Activated CD4-positive, alpha-beta T cell treated with anti-CD3 and anti-CD28 coated beads, Interleukin-2, amount 10 ng/mL, durations not matched to agents 7 days and 5 days (primary cell): ENCODE measurements around the gene SPRED2. TPM values are rescaled to one million over a fixed set of nuclear protein-coding genes. Genes with fewer than 3 reads are reported as not detected.

ENCODE experiments used
- CTCF ChIA-PET: fragments of 350-600 bp; sonication (Branson Sonifier 250); formaldehyde crosslinking; loops from one replicate; lab custom pipeline; 2021; ENCODE audit warnings: antibody characterized with exemption; lab: Charles Lee
- POLR2A ChIA-PET: fragments of 350-600 bp; sonication (Branson Sonifier 250); formaldehyde crosslinking; loops from one replicate; lab custom pipeline; 2021; ENCODE audit warnings: antibody characterized with exemption; lab: Charles Lee
- DNase-seq: peaks from one replicate; pipeline ENCODE4 v3.0.0-alpha.2; 2020
- H3K27ac Mint-ChIP-seq: one replicate; pipeline ENCODE4 v1.8.0; 2021; ENCODE audit warnings: mild to moderate bottlenecking, moderate library complexity, mixed read lengths
- H3K27me3 Mint-ChIP-seq: one replicate; pipeline ENCODE4 v1.8.0; 2021; ENCODE audit warnings: mixed read lengths
- H3K36me3 Mint-ChIP-seq: one replicate; pipeline ENCODE4 v1.8.0; 2021; ENCODE audit warnings: low read depth, mixed read lengths
- H3K4me1 Mint-ChIP-seq: one replicate; pipeline ENCODE4 v1.8.0; 2021; ENCODE audit warnings: mixed read lengths
- H3K4me3 Mint-ChIP-seq: one replicate; pipeline ENCODE4 v1.8.0; 2021; ENCODE audit warnings: mild to moderate bottlenecking, moderate library complexity, mixed read lengths
- H3K9me3 Mint-ChIP-seq: one replicate; pipeline ENCODE4 v1.8.0; 2021; ENCODE audit warnings: mixed read lengths
- total RNA-seq, 2 experiments: library from RNA; stranded (reverse); gene quantifications; one replicate each; pipeline ENCODE4 v1.2.3, GENCODE V29; 2021

SPRED2 gene
- total RNA-seq, 2 experiments from 2014 or later, result 6.2 to 8.1 TPM

DNA sequence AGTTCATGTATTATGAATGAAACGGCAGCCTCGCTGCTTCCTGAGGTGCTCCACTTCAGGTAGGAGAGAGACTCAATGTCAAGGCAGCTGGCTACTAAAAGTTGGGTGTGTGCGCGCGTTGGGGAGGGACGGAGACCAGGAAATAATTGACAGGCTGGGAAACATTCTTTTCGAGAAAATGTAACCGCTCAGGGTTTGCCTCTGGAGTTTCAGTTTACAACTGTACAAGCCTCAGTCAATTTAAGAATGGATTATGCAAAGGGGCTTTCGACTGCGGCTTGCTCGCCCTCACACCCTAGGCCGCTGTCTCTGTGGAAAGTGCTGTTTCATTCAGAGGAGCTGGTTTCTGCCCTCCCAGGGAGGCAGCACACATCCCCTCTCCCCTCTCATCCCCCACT, 4.4 kb upstream of the SPRED2 start:
- Mint-ChIP-seq H3K4me3 (peak overlapping the region; percentile 80), H3K27me3 (peaks cover 55% of the 10 kb centered on the region), H3K9me3 (no peaks in the 10 kb centered on the region), H3K36me3 (no peaks in the 10 kb centered on the region), H3K4me1 (peaks cover 18% of the 10 kb centered on the region), H3K27ac (no peak overlapping the region)
- DNase-seq, result peak; percentile 32
- POLR2A ChIA-PET, result no interaction called here
- CTCF ChIA-PET, result interaction anchor here (0.6 to 1.9 kb wide), 4 partner anchors 20 to 481 kb away, joined by 3 to 5 read pairs (median 4); no protein-coding TSS in a partner anchor

DNA sequence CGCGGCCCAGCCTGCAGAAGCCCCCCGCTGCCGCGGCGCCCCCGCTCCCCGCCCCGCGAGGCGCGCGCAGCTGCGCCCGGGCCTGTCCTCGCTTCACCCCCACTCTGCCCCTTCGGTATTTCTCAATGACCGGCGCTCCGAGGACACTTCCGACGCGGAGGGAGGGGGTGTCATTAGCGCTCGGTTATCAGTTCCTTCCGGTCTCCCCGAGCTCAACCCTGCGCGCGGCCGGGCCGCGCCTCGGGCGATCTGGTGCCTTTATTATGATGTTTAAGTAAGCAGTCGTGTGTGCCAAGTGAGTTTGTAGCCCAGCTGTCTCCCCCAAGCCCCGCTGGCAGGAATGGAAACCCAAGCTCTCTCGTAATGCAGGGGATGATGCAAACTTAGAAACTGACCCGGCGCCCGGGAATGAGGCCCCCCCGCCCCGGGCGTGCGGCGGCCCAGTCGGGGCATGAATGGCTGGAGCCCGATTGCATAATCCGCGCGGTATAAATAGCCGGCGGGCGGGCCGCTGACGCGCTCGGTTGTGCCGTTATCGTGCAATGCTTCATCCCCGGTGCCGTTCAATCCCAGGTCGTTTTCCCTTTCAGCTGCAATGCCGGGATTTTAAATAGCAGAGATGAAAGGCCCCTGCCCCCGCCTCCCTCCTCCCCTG, 3.9 kb upstream of the SPRED2 start:
- Mint-ChIP-seq H3K4me1 (peaks cover 19% of the 10 kb centered on the region), H3K9me3 (no peaks in the 10 kb centered on the region), H3K4me3 (peak overlapping the region; percentile 80), H3K27ac (peak overlapping the region; percentile 78), H3K36me3 (no peaks in the 10 kb centered on the region), H3K27me3 (peaks cover 53% of the 10 kb centered on the region)
- ChIA-PET CTCF (interaction anchor here (1.2 to 1.9 kb wide), 3 partner anchors 19 to 267 kb away, joined by 3 to 5 read pairs (median 3); no protein-coding TSS in a partner anchor), POLR2A (no interaction called here)
- peak; percentile 36 for DNase-seq

DNA sequence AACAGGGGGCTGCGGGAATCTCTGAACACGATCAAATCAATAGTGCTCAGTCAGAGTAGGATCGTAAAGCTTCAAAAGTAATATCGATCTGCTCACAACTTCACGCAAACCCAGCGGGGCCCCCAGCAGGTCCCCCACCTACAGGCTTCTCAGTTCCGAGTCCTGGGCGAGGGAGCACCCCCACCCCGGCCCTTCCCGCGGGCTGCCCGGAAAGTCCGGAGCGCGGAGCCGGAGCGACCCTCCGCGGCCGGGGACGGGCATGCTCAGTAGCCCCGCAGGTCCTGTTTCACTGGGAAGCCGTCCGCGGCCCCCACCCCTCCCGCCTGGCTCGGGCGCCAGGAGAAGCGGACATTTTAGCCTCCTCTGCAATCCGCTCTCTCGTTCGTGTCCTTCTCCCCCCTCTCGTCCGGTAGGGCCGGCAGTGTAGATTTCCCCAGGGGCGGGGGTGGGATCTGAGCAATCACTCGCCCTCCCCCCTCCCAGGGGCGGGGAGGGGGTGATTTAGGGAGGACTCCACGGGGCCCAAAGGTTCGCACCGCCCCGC, 3.3 kb upstream of the SPRED2 start:
- Mint-ChIP-seq H3K4me3 (peak overlapping the region; percentile 80), H3K36me3 (no peaks in the 10 kb centered on the region), H3K4me1 (peaks cover 20% of the 10 kb centered on the region), H3K27me3 (peaks cover 53% of the 10 kb centered on the region), H3K9me3 (no peaks in the 10 kb centered on the region), H3K27ac (no peak overlapping the region)
- peak; percentile 29 for DNase-seq
- CTCF ChIA-PET, result interaction anchor here (0.6 to 1.9 kb wide), 4 partner anchors 15 to 139 kb away, joined by 3 to 6 read pairs (median 3); no protein-coding TSS in a partner anchor
- POLR2A ChIA-PET, result no interaction called here

DNA sequence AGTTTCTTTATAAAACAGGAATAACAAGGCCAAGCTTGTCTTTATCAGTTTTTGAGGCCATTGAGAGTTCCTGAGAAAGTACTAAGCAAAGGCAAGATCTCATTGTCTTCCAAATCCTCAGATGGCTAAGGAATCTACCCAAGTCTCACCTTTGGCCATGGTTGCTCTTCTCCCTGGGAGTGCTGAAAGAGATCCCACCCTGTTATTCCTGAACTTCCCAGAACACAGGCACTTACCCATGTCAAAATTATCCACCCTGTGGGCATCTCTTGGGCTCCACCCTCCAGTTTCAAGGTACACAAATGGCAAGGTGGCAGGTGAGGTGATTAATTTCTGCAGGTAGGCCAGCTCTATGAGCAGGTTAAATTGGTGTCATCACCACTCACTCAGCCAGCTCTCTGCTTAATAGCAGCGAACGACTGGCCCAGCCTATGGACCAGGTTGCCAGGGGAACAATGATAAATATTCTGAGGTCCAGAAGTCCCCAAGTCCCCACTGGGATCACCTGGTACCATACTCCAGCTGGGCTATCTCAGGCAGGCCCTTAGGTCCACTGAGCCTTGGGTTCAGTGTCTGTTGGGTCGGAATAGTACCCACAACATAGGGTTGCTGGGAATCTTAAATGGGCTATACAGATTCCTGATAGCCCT, 2.3 kb upstream of the SPRED2 start:
- Mint-ChIP-seq H3K4me3 (peak overlapping the region; percentile 56), H3K27me3 (peaks cover 52% of the 10 kb centered on the region), H3K36me3 (no peaks in the 10 kb centered on the region), H3K9me3 (no peaks in the 10 kb centered on the region), H3K27ac (peak overlapping the region; percentile 19), H3K4me1 (peaks cover 27% of the 10 kb centered on the region)
- ChIA-PET CTCF (interaction anchor here (0.6 to 1.2 kb wide), 4 partner anchors 14 to 138 kb away, joined by 3 to 6 read pairs (median 3); no protein-coding TSS in a partner anchor), POLR2A (no interaction called here)
- no peak for DNase-seq

DNA sequence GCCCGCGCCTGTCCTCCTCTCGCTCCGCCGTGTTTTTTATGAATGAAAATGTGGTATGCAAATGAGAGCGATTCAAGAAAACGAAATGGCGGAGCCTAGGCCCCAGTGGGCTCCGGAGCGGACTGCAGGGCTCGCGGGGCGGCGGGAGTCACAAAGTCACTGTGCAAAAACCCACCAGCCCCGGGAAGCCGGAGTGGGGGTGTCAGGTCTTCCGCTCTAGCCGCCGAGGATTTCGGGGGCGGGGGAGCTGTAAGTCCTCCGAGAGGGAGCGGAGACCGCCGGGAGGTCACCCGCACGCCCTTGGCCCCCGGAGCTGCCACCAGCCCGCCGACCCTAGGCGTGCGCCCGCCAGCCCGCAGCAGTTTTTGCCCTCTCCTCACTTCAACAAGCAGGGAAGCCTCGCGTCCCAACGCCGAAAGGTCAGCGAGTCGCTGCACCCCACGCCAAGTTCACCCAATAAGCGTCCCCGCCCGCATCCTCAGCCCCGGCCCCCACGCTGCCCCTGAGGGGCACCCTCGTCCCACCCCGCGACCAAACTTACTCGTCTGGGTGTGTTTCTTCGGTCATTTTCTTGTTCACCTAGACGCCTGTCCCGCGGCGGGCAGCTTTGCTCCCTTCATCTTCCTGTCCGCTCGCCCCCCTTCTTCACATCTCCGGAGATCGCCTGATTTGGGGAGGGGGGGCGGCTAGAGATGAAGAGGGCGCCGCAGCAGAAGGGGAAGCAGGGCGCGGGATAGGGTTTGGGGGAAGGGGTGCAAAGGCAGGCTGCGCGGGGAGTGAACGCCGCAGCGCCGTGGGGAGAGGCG, 775 bp downstream of the SPRED2 start:
- H3K4me1 Mint-ChIP-seq, result peaks cover 29% of the 10 kb centered on the region
- peaks cover 37% of the 10 kb centered on the region for H3K27me3 Mint-ChIP-seq
- peak; percentile 57 for DNase-seq
- POLR2A ChIA-PET, result no interaction called here
- peak overlapping the region; percentile 87 for H3K4me3 Mint-ChIP-seq
- no peaks in the 10 kb centered on the region for H3K9me3 Mint-ChIP-seq
- CTCF ChIA-PET, result interaction anchor here (0.6 kb wide), 1 partner anchor 51 kb away, joined by 3 read pairs; no protein-coding TSS in a partner anchor
- H3K36me3 Mint-ChIP-seq, result peaks cover 4% of the 10 kb centered on the region
- peak overlapping the region; percentile 84 for H3K27ac Mint-ChIP-seq

DNA sequence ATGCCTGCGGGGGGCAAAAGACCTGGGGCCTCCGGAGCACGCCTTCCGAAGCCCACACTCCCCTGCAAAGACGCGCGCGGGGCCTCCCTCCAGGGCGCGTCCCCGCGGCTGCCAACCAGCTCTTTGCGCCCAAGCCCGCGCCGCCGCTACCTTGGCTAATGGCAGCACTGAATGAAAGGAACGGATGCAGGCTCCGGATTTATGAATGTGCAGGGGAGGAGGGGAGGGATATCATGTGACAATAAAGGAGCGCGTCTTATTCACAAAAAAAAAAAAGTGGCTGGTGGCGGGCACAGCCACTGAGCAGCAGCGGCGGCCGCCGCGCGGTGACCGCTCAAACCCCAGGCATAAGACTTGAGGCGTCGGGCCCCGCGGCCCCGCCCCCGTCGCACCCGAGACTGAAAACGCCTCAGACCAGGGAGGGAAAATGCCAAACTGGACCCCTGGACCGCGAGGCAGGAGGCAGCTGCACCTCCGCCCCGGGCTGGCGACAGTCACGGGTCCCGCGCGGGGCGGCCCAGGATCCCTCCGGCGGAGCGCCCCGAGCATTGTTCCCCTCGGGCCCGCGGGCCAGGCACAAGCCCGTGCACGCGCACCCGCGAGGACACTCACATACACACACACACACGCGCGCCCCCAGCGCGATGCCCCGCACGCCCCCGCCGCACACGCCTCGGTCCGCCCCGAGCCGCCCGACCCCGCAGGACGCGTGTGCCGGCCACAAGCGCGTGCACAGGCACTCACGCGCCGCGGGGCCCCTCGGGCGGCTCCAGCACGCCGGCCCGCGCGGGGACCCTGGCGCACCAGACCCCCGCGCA, 1.6 kb downstream of the SPRED2 start:
- Mint-ChIP-seq H3K36me3 (peaks cover 4% of the 10 kb centered on the region), H3K4me3 (peak overlapping the region; percentile 88), H3K27me3 (peaks cover 33% of the 10 kb centered on the region), H3K27ac (peak overlapping the region; percentile 84), H3K9me3 (no peaks in the 10 kb centered on the region), H3K4me1 (peaks cover 24% of the 10 kb centered on the region)
- POLR2A ChIA-PET, result interaction anchor here (0.7 kb wide), 1 partner anchor 158 kb away, joined by 3 read pairs; no protein-coding TSS in a partner anchor
- DNase-seq, result peak; percentile 81
- CTCF ChIA-PET, result interaction anchor here (0.6 to 0.7 kb wide), 2 partner anchors 51 to 69 kb away, joined by 3 read pairs; no protein-coding TSS in a partner anchor

DNA sequence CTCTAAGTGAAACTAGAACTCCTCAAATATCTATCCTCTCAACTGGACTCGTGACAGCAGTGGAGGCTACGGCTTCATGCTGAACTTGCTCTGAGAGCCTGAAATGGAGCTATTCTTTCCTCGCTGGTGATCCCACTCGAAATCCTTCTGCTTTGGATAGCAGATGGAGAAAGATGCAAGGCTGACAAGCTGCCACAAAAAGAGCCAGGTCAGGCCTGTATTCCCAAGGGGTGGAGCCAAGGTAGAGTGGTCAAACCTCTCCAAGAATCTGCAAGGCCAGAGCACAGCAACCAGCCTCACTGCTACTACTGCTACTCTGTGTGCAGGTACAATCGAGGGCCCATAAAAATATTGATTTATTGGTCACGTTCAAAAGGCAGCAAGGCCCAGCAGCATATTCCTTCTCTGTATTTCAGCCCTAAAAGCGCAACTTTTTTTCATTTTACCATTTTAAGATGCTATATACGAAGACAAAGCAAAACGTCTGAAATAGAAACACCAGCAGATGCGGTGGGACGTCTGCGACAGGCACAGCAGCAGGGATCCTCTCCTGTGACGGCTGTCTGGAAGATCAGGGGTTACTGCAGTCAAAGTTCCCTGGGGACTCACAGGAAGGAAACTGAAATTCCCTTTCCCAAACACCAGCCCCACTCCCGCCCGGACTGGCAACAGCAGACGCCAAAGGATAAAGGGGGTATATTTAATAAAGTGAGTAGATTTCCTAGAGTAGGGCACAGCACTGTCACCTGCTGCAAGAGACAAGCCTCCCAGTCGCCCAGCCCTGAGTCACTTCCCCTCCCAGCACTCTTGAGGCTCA, 2.4 kb downstream of the SPRED2 start:
- Mint-ChIP-seq H3K9me3 (no peaks in the 10 kb centered on the region), H3K36me3 (peaks cover 4% of the 10 kb centered on the region), H3K4me3 (peak overlapping the region; percentile 88), H3K27ac (peak overlapping the region; percentile 84), H3K4me1 (peaks cover 20% of the 10 kb centered on the region), H3K27me3 (peaks cover 28% of the 10 kb centered on the region)
- CTCF ChIA-PET, result interaction anchor here (0.7 kb wide), 1 partner anchor 70 kb away, joined by 3 read pairs; no protein-coding TSS in a partner anchor
- POLR2A ChIA-PET, result interaction anchor here (0.7 kb wide), 1 partner anchor 157 kb away, joined by 3 read pairs; no protein-coding TSS in a partner anchor
- no peak for DNase-seq

DNA sequence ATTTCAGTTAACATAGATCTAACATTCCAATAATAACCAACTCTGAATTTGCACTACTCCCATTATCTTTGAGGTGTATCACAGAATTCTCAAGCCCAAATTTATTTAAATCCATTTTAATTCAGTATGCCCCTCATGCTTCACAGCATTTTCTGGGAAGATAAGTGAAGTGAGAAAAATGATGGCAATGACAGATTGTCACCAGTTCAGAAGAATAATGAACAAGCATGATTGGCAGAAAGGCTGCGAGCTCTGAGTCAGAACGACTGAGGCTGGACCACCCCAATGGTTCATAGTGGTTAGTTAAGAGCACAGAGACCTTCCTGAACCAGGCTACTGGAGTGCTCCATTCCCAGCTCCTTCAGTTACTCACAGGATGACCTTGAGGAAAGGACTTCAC, 4.9 kb downstream of the SPRED2 start:
- H3K4me3 Mint-ChIP-seq, result no peak overlapping the region
- no peak for DNase-seq
- no peak overlapping the region for H3K27ac Mint-ChIP-seq
- ChIA-PET POLR2A (no interaction called here), CTCF (interaction anchor here (1.5 kb wide), 1 partner anchor 20 kb away, joined by 3 read pairs; no protein-coding TSS in a partner anchor)
- H3K9me3 Mint-ChIP-seq, result no peaks in the 10 kb centered on the region
- peaks cover 4% of the 10 kb centered on the region for H3K36me3 Mint-ChIP-seq
- peaks cover 16% of the 10 kb centered on the region for H3K4me1 Mint-ChIP-seq
- peaks cover 18% of the 10 kb centered on the region for H3K27me3 Mint-ChIP-seq

DNA sequence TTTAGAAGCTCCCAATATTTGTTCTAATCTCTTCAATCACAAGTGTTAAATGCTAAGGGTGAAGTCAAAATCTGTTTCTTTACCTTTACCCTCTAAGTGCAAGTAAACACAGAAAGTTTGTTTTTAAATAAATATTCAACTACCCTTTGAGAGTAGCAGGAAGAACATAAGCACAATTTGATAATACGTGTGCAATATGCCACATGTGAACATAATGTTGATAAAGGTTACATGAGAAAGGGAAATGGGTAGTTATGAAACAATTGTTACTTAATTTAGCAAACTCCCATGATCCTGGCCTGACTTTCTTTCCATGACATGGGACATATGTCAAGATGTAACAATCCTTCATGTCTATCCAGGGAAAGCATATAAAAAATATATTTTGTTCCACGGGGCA, 7.1 kb downstream of the SPRED2 start:
- H3K27me3 Mint-ChIP-seq, result peaks cover 16% of the 10 kb centered on the region
- peaks cover 4% of the 10 kb centered on the region for H3K9me3 Mint-ChIP-seq
- ChIA-PET POLR2A (no interaction called here), CTCF (no interaction called here)
- no peak overlapping the region for H3K27ac Mint-ChIP-seq
- no peak overlapping the region for H3K4me3 Mint-ChIP-seq
- peaks cover 9% of the 10 kb centered on the region for H3K36me3 Mint-ChIP-seq
- H3K4me1 Mint-ChIP-seq, result peaks cover 23% of the 10 kb centered on the region
- no peak for DNase-seq

DNA sequence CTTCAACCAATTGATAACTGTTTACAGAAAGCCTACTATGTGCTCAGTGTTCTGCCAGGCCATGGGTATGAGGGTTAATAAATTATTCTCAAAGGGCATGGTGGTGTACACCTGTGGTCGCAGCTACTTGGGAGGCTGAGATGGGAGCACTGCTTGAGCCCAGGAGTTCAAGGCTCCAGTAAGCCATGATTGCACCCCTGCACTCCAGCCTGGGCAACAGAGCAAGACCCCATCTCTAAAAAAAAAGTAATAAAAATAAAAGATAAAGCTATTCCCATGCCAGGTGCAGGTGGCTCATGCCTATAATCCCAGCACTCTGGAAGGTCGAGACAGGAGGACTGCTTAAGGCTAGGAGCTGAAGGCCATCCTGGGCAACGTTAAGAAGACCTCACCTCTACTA, 8.0 kb downstream of the SPRED2 start:
- H3K27me3 Mint-ChIP-seq, result peaks cover 12% of the 10 kb centered on the region
- H3K4me1 Mint-ChIP-seq, result peaks cover 22% of the 10 kb centered on the region
- H3K4me3 Mint-ChIP-seq, result no peak overlapping the region
- no peak overlapping the region for H3K27ac Mint-ChIP-seq
- peaks cover 9% of the 10 kb centered on the region for H3K36me3 Mint-ChIP-seq
- ChIA-PET POLR2A (no interaction called here), CTCF (no interaction called here)
- no peak for DNase-seq
- H3K9me3 Mint-ChIP-seq, result peaks cover 5% of the 10 kb centered on the region

DNA sequence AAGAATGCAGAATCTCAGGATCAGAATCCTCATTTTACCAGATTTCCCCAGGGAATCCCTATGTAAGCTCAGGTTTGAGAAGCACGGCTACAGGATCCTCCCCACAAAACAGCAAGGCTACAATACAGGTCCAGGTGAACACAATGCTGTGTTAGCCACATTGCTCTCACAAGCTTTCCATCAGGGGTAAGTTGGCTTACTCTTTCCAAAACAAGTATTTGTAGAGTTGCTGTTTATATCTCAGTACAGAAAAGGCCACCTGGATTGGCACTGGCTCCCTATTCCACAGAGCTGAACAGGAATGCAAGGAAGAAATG, 11.0 kb downstream of the SPRED2 start:
- Mint-ChIP-seq H3K9me3 (peaks cover 5% of the 10 kb centered on the region), H3K36me3 (peaks cover 7% of the 10 kb centered on the region), H3K27ac (no peak overlapping the region), H3K4me3 (no peak overlapping the region), H3K27me3 (peaks cover 2% of the 10 kb centered on the region), H3K4me1 (peaks cover 38% of the 10 kb centered on the region)
- ChIA-PET POLR2A (no interaction called here), CTCF (interaction anchor here (0.9 to 1.5 kb wide), 3 partner anchors 14 to 38 kb away, joined by 3 read pairs; no protein-coding TSS in a partner anchor)
- no peak for DNase-seq
